Mammary epithelial cell (primary cell): ENCODE results near the gene ETV2.

Source experiments
- EZH2 ChIP-seq: IDR thresholded peaks from 2 replicates; pipeline ENCODE4 v1.6.1; 2012; ENCODE audit warnings: low read length, inconsistent platforms, borderline replicate concordance
- TF ChIP-seq, protein P1 (sequence below), 2 donors: IDR thresholded peaks in 1 of 2; conservative IDR thresholded peaks in 1 of 2; 2 replicates each; pipeline ENCODE4 v1.5.1; 2011 to 2012; ENCODE audit warnings: inconsistent platforms in 2 of 2, low read length in 2 of 2, mild to moderate bottlenecking in 2 of 2, control low read depth in 1 of 2, low read depth in 1 of 2; ENCODE audit not compliant: insufficient read depth in 1 of 2; ENCODE audit errors: extremely low read depth in 1 of 2

DNA sequence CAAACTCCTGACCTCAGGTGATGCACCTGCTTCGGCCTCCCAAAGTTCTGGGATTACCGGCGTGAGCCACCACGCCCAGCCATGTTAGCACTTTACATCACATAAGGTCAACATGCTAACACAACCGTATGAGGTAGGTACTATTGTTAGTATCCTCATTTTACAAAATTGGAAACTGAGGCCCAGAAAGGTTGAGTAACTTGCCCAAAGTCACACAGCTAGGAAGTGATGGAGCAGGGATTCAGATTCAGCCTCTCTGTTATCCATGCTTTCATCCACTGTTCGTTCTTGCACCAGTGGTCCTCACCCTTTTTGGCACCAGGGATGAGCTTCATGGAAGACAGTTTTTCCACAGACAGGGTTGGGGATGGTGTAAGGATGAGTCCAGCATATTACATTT, 15.2 kb downstream of the ETV2 start:
- TF ChIP-seq, protein P1, sequence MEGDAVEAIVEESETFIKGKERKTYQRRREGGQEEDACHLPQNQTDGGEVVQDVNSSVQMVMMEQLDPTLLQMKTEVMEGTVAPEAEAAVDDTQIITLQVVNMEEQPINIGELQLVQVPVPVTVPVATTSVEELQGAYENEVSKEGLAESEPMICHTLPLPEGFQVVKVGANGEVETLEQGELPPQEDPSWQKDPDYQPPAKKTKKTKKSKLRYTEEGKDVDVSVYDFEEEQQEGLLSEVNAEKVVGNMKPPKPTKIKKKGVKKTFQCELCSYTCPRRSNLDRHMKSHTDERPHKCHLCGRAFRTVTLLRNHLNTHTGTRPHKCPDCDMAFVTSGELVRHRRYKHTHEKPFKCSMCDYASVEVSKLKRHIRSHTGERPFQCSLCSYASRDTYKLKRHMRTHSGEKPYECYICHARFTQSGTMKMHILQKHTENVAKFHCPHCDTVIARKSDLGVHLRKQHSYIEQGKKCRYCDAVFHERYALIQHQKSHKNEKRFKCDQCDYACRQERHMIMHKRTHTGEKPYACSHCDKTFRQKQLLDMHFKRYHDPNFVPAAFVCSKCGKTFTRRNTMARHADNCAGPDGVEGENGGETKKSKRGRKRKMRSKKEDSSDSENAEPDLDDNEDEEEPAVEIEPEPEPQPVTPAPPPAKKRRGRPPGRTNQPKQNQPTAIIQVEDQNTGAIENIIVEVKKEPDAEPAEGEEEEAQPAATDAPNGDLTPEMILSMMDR (conservative IDR thresholded peaks at IDR 0.05 in 1 of 2, IDR thresholded peaks at IDR 0.05 in 1 of 2; ENCODE audit: extremely low read depth in 1 of 2, insufficient read depth in 1 of 2, low read depth in 1 of 2, low read length in 2 of 2): no peak
- no peak for TF ChIP-seq EZH2
